HG02623 (cell line): ENCODE data around the gene SCAP.
"Not testable (repeated sequence)": the region's sequence is repeated elsewhere in the genome, so short reads cannot be mapped to it uniquely, and the experiment has no call there.

Source experiments
- ATAC-seq: cut with Tn5 transposase; IDR thresholded peaks from one replicate; pipeline ENCODE4 v1.9.1; 2021; ENCODE audit warnings: moderate library complexity; ENCODE audit not compliant: unreplicated experiment

The SCAP gene

GRCh38 chr3:47481763-47482162, 6.0 kb upstream of the SCAP start:
- ATAC-seq = not testable (repeated sequence)

DNA sequence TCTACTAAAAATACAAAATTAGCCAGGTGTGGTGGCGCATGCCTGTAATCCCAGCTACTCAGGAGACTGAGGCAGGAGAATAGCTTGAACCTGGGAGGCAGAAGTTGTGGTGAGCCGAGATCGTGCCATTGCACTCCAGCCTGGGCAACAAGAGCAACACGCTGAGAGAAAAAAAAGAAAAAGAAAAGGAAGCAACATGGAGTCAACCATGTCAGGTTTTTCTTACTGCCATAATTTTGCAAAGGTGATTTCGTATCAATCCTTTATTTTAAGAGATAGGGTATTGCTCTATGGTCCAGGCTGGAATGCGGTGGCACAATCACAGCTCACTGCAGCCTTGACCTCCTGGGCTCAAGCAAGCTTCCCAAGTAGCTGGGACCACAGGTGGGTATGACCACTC, 4.5 kb upstream of the SCAP start:
- not testable (repeated sequence) for ATAC-seq

- ATAC-seq = no peak
These were observed 4.1 kb upstream of the SCAP start for GRCh38 chr3:47479826-47480160.

- no peak for ATAC-seq
These were observed 2.3 kb upstream of the SCAP start for GRCh38 chr3:47478022-47478421.

- ATAC-seq = no peak
These were observed 981 bp upstream of the SCAP start for GRCh38 chr3:47476644-47477199.

GRCh38 chr3:47476330-47476626, 537 bp upstream of the SCAP start:
- no peak for ATAC-seq

DNA sequence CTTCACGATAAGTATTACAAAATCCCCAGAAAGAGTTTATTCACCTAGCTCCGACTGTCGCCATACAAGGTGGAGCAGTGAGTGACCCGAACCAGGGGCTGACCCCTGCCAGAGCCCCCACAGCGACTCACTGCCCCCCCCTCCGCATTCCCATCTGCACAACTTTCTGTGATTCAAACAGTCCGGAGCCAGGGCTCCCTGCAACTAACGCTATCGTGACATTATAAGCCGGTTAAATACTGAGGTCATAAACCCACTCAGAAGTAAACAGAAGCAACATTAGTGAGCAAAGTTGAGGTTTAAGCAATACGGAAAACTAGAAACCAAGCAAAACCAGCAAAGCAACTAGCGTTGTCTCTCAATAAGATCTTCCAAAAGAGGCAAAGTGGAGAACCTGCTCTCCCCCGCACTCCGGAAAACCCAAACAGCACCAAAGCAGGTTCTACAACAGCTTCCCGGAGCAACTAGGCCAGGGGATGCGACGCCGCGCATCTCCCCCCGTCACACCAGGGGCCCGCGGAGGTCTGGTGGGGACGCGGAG, 642 bp downstream of the SCAP start:
- no peak for ATAC-seq

DNA sequence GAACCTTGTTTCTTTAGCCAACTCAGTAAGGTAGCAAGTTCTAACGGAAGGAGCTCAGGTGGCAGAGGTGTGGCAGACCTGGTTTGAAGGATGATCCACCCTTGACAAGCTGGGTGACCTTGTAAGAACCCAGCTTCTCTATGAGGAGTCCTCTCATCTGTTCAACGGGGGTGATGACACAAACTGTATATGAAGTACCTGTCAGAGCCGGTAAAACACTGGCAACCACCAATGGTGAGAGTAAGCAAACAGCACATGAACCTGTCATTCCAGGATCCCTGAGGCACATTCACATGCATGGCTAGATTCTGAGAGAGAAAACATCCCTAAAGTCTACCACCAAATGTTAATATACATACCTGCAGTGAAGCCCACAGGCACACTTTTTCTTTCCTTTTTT, 2.4 kb downstream of the SCAP start:
- no peak for ATAC-seq

DNA sequence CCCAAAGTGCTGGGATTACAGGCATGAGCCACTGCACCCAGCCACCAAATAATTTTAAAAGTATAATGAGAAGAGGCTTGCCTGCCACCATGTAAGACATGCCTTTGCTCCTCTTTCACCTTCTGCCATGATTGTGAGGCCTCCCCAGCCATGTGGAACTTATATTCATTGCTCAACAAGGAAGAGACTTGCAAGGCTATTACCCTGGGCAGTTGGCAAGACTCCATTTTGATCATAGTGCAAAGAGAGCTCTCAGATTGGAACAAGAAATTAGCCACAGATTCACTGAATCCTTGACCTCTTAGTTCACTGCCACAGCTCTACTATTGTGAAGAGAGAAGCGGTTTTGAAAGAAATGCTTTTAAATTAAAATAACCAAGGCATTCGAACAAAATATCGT, 6.1 kb downstream of the SCAP start:
- no peak for ATAC-seq

DNA sequence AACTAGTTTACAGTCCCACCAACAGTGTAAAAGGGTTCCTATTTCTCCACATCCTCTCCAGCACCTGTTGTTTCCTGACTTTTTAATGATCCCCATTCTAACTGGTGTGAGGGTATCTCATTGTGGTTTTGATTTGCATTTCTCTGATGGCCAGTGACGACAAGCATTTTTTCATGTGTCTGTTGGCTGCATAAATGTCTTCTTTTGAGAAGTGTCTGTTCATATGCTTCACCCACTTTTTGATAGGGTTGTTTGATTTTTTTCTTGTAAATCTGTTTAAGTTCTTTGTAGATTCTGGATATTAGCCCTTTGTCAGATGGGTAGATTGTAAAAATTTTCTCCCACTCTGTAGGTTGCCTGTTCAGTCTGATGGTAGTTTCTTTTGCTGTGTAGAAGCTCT, 7.4 kb downstream of the SCAP start:
- not testable (repeated sequence) for ATAC-seq

DNA sequence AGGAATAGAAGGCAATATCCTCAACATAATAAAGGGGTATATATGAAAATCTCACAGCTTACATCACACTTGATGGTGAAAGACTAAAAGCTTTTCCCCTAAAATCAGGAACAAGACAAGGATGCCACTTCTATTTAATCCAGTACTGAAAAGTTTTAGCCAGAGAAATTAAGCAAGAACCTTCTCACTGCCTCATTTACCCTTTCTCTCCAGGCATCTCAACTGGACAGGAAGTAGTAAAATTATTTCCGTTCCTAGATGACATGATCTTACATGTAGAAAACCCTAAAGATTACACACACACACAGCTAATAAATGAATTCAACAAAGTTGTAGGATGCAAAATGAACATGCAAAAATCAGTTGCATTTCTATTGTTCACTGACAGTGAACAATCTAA, 11.2 kb downstream of the SCAP start:
- ATAC-seq = no peak

DNA sequence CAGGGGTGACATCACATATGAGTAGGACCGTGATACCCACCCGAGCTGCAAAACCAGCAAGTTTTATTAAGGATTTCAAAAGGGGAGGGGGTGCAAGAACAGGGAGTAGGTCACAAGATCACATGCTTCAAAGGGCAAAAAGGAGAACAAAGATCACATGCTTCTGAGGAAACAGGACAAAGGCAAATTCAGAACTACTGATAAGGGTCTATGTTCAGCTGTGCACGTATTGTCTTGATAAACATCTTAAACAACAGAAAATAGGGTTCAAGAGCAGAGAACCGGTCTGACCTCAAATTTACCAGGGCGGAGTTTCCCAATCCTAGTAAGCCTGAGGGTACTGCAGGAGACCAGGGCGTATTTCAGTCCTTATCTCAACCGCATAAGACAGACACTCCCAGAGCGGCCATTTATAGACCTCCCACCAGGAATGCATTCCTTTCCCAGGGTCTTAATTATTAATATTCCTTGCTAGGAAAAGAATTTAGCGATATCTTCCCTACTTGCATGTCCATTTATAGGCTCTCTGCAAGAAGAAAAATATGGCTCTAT, 16.1 kb downstream of the SCAP start:
- not testable (repeated sequence) for ATAC-seq

- no peak for ATAC-seq
These were observed 18.8 kb downstream of the SCAP start for GRCh38 chr3:47456984-47457383.

DNA sequence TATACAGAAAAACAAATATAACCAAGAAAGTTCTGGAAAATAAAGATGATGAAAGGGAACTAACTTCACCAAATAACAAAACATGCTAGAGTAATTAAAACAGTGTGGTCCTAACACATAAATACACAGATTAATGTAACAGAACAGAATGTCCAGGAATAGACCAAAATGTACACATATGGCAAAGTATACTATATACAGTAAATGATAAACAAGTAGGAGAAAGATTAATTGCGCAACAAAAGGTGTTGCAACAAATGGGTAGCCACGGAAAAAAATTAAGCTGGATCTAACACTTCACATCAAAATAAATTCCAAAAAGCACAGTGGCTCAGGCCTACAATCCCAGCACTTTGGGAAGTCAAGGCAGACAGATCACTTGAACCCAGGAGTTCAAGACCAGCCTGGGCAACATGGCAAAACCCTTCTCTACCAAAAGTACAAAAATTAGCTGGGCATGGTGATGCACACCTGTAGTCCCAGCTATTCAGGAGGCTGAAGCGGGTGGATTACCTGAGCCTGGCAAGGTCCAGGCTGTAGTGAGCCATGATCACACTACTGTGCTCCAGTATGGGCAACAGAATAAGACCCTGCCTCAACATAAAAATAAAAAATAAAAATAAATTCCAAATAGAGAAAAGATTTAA, 19.8 kb downstream of the SCAP start:
- ATAC-seq = no peak

- no peak for ATAC-seq
These were observed 23.1 kb downstream of the SCAP start for GRCh38 chr3:47452453-47453215.

DNA sequence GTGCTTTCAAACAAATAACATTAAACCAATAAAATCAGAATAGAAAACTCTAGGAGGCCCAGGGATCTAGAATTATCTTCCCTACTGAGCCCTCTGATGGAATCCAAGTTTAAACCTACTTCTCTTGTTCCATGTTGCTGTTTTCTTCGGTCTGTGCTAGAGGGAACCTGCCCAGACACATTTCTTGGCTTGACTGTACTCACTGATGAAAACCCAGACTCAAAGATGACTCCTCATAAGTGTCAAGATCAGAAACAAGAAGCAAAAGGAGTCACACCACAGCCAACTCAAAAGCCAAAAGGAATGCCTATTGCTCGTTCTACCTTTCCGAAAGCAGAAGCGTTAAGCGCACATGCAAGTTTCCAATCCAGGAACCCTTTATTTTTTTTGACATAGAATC, 31.6 kb downstream of the SCAP start:
- ATAC-seq = no peak

DNA sequence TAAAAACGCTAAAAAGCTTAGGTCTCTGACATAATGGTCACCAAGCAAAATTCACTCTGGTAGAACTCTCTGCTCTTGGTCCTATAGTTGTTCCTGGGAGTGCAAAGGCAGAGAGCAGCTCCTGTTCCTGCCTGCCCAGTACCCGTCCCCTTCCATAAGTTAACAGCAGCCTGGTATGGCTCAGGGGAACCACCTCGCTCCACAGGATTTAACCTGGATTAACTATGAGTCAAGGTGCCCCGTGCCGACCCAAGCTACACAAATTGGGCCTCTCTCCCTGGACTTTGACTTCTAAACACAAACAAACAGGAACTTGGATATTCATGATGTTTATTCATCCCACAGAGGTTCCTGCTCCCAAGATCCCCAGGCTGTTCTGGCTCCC, 32.1 kb downstream of the SCAP start:
- no peak for ATAC-seq

- ATAC-seq = no peak
These were observed 33.8 kb downstream of the SCAP start for GRCh38 chr3:47441796-47442551.

DNA sequence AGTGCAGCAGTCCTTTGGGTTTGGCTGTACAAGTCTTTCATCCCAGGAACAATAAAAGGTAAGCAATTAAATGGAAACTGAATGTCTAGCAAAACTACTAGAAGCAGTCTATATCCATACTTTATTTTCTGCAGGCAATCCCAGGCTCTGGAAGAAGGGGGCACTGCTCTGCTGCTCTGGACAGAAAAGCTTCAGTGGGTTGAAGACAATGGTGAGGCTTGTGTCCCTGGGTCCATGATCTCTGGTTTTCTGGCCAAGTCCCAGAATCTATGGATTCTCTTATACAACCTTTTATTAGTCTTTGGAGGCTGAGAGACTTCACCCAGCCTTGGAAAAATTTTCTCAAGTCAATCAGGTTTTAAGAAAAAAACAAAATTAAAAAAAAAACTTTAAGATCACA, 35.6 kb downstream of the SCAP start:
- ATAC-seq = no peak

DNA sequence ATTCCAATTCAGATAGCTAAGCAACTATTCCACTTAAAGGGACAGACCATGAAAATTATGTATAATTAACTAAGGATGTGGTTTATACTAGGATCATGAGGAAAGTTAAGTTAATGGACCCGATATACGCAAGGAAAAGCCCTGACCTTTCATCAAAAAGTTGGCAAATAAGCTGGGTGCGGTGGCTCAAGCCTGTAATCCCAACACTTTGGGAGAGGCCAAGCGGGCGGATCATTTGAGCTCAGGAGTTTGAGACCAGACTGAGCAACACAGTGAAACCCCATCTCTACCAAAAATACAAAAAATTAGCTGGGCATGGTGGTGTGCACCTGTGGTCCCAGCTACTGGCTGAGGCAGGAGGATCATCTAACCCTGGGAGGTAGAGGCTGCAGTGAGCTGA, 39.6 kb downstream of the SCAP start:
- ATAC-seq = no peak

GRCh38 chr3:47434849-47435248, 40.9 kb downstream of the SCAP start:
- no peak for ATAC-seq
